ENCODE results near the gene ZNF26. TPM values are rescaled to one million over a fixed set of nuclear protein-coding genes. Genes with fewer than 3 reads are reported as not detected.

The ZNF26 gene
- total RNA-seq, 2 experiments from 2014 or later = 15.7 to 22.2 TPM

GRCh38 chr12:133073836-133074235 is 87.7 kb downstream of the ZNF26 start:
- DNase-seq (ENCODE audit: low spot score) = no peak
- Histone ChIP-seq H3K36me3 (ENCODE audit: insufficient read depth, low read length) (no peaks in the 10 kb centered on the region), H2AFZ (ENCODE audit: low read length) (no peak overlapping the region), H3K79me2 (ENCODE audit: insufficient read depth, low read depth, low read length) (no peaks in the 10 kb centered on the region), H3K4me1 (ENCODE audit: insufficient read depth, low read length, poor library complexity, severe bottlenecking) (no peaks in the 10 kb centered on the region), H3K4me2 (ENCODE audit: low read length) (no peak overlapping the region), H3K9me2 (ENCODE audit: insufficient read depth, low read length) (no peaks in the 10 kb centered on the region), H3K9me3 (ENCODE audit: low read length) (peaks cover 33% of the 10 kb centered on the region; the same call in 1 of the 2 replicates), H3K27ac (ENCODE audit: low read depth, low read length, poor library complexity, severe bottlenecking) (no peak overlapping the region), H4K20me1 (ENCODE audit: insufficient read depth, low read length) (no peaks in the 10 kb centered on the region), H3K4me3 (ENCODE audit: low read depth, low read length, poor library complexity, severe bottlenecking) (no peak overlapping the region)
- CTCF ChIA-PET (ENCODE audit: unreplicated experiment) = no interaction called here
- POLR2A ChIA-PET = interaction anchor here (1.0 kb wide), 1 partner anchor 98 kb away, joined by 3 read pairs; no protein-coding TSS in a partner anchor
- intact Hi-C loops (cut with micrococcal nuclease; ENCODE audit: unreplicated experiment) = no loop called here
- TF ChIP-seq EZH2phosphoT487 (IDR thresholded peaks at IDR 0.05; ENCODE audit: borderline replicate concordance, low read depth, low read length) = no peak
- no peak for TF ChIP-seq CTCF (conservative IDR thresholded peaks at IDR 0.05; ENCODE audit: low read length)
- BruUV-seq (replicated peaks) = no TSS peak

Small RNA genes lying within 50 kb of the gene (small RNA-seq; reads per million reads assigned to genes)
- not detected for gene RNU4ATAC12P

Other genes with a start within 250 kb of the ZNF26 start
- 88.0 and 95.4 TPM in 2 replicates for gene ANKLE2, start 224.5 kb upstream of the ZNF26 start, total RNA-seq (2014; rRNA removed; shearing (Covaris generic))
- 113 and 121 TPM in 2 replicates for gene ANKLE2, start 224.5 kb upstream of the ZNF26 start, total RNA-seq (2022)
- 51.2 and 53.8 TPM in 2 replicates for gene GOLGA3, start 157.5 kb upstream of the ZNF26 start, total RNA-seq (2014; rRNA removed; shearing (Covaris generic))
- 72.8 and 77.9 TPM in 2 replicates for gene GOLGA3, start 157.5 kb upstream of the ZNF26 start, total RNA-seq (2022)
- 25.4 and 38.2 TPM in 2 replicates for gene CHFR, start 98.8 kb upstream of the ZNF26 start, total RNA-seq (2014; rRNA removed; shearing (Covaris generic))
- gene CHFR, start 98.8 kb upstream of the ZNF26 start, total RNA-seq (2022) = 55.9 and 66.7 TPM in 2 replicates
- 6.6 and 7.1 TPM in 2 replicates for gene ZNF605, start 30.1 kb upstream of the ZNF26 start, total RNA-seq (2014; rRNA removed; shearing (Covaris generic))
- gene ZNF605, start 30.1 kb upstream of the ZNF26 start, total RNA-seq (2022) = 13.9 and 16.3 TPM in 2 replicates
- 22.1 and 26.9 TPM in 2 replicates for gene ZNF84, start 51.1 kb downstream of the ZNF26 start, total RNA-seq (2014; rRNA removed; shearing (Covaris generic))
- 37.9 and 40.9 TPM in 2 replicates for gene ZNF84, start 51.1 kb downstream of the ZNF26 start, total RNA-seq (2022)
- 13.4 and 16.3 TPM in 2 replicates for gene ZNF140, start 94.6 kb downstream of the ZNF26 start, total RNA-seq (2014; rRNA removed; shearing (Covaris generic))
- gene ZNF140, start 94.6 kb downstream of the ZNF26 start, total RNA-seq (2022) = 13.1 and 15.7 TPM in 2 replicates
- gene ZNF891, start 143.9 kb downstream of the ZNF26 start, total RNA-seq (2014; rRNA removed; shearing (Covaris generic)) = 3.1 and 3.2 TPM in 2 replicates
- gene ZNF891, start 143.9 kb downstream of the ZNF26 start, total RNA-seq (2022) = 5.0 and 5.9 TPM in 2 replicates
- gene ZNF10, start 144.3 kb downstream of the ZNF26 start, total RNA-seq (2014; rRNA removed; shearing (Covaris generic)) = 5.9 and 8.0 TPM in 2 replicates
- gene ZNF10, start 144.3 kb downstream of the ZNF26 start, total RNA-seq (2022) = 7.1 and 10.1 TPM in 2 replicates
- 7.7 and 19.1 TPM in 2 replicates for gene ZNF268, start 195.1 kb downstream of the ZNF26 start, total RNA-seq (2014; rRNA removed; shearing (Covaris generic))
- 17.9 and 21.4 TPM in 2 replicates for gene ZNF268, start 195.1 kb downstream of the ZNF26 start, total RNA-seq (2022)
- gene ANHX, start 249.5 kb downstream of the ZNF26 start, total RNA-seq (2014; rRNA removed; shearing (Covaris generic)) = not detected in 2 replicates
- not detected in 2 replicates for gene ANHX, start 249.5 kb downstream of the ZNF26 start, total RNA-seq (2022)